PFSK-1 (cell line): ENCODE measurements around the gene TBC1D22A.

Source experiments
- FOXP2 ChIP-seq: optimal IDR thresholded peaks from 2 replicates; pipeline ENCODE3; 2011; ENCODE audit warnings: borderline replicate concordance, control low read depth, inconsistent platforms; ENCODE audit not compliant: insufficient read depth; ENCODE audit errors: extremely low read length, extremely low read depth
- POLR2AphosphoS5 ChIP-seq: IDR thresholded peaks from 2 replicates; pipeline ENCODE4 v1.6.1; 2012; ENCODE audit warnings: low read depth, mild to moderate bottlenecking, control low read depth, low read length, moderate library complexity
- SIN3A ChIP-seq: IDR thresholded peaks from 2 replicates; pipeline ENCODE4 v1.6.1; 2012; ENCODE audit warnings: mild to moderate bottlenecking, low read length, moderate library complexity, borderline replicate concordance; ENCODE audit not compliant: insufficient read depth
- TAF1 ChIP-seq: IDR thresholded peaks from 2 replicates; pipeline ENCODE4 v1.6.1; 2012; ENCODE audit warnings: low read length, control low read depth, borderline replicate concordance; ENCODE audit not compliant: insufficient read depth
- TF ChIP-seq, protein P1 (sequence below), 2 experiments: IDR thresholded peaks; 2 replicates each; pipeline versions ENCODE4 v1.6.1 to v1.8.0; 2011 to 2012; ENCODE audit warnings: low read depth in 2 of 2, low read length in 2 of 2, control low read depth in 1 of 2, inconsistent platforms in 1 of 2, mild to moderate bottlenecking in 1 of 2, moderate library complexity in 1 of 2; ENCODE audit not compliant: insufficient read depth in 1 of 2

DNA sequence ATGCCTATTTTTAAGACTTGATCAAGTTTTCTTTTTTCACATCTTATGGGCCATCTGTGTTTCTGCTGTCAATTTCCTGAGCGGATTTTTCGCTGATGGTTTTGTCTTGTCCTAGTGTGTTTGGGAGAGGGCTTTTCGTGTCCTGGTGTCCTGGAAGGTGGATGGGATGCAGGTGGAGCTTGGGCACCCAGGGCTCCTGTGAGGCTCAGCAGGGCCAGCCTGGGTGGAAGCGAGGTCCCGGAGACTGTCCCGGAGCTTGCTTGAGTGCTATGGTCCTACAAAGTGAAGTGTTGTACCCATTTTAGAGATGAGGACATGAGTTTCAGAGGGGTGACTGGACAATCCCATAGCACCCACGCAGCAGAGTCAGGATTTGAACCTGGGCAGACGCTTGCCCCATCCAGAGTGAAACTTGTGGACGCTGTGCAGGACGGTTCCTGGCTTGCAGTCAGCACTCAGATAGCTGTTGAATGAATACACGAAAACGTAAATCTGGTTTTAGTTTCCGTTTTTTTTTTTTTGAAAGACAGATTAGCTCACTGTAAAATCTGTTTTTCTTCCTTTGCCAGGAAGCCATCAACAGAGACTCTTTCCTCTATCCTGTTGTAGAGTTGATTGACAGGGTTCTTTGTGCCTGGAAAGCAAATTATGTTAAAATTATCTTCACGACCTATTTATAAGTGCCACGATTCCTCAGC lies 64.1 kb downstream of the TBC1D22A start:
- TF ChIP-seq, protein P1, sequence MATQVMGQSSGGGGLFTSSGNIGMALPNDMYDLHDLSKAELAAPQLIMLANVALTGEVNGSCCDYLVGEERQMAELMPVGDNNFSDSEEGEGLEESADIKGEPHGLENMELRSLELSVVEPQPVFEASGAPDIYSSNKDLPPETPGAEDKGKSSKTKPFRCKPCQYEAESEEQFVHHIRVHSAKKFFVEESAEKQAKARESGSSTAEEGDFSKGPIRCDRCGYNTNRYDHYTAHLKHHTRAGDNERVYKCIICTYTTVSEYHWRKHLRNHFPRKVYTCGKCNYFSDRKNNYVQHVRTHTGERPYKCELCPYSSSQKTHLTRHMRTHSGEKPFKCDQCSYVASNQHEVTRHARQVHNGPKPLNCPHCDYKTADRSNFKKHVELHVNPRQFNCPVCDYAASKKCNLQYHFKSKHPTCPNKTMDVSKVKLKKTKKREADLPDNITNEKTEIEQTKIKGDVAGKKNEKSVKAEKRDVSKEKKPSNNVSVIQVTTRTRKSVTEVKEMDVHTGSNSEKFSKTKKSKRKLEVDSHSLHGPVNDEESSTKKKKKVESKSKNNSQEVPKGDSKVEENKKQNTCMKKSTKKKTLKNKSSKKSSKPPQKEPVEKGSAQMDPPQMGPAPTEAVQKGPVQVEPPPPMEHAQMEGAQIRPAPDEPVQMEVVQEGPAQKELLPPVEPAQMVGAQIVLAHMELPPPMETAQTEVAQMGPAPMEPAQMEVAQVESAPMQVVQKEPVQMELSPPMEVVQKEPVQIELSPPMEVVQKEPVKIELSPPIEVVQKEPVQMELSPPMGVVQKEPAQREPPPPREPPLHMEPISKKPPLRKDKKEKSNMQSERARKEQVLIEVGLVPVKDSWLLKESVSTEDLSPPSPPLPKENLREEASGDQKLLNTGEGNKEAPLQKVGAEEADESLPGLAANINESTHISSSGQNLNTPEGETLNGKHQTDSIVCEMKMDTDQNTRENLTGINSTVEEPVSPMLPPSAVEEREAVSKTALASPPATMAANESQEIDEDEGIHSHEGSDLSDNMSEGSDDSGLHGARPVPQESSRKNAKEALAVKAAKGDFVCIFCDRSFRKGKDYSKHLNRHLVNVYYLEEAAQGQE (IDR thresholded peaks at IDR 0.05; ENCODE audit: insufficient read depth in 1 of 2, low read depth in 2 of 2, low read length in 2 of 2), result no peak
- TF ChIP-seq SIN3A, result no peak
- TF ChIP-seq POLR2AphosphoS5, result no peak
- TF ChIP-seq FOXP2, result no peak
- TF ChIP-seq TAF1, result no peak
